ENCODE results near the gene FERMT3.

Gene FERMT3

DNA sequence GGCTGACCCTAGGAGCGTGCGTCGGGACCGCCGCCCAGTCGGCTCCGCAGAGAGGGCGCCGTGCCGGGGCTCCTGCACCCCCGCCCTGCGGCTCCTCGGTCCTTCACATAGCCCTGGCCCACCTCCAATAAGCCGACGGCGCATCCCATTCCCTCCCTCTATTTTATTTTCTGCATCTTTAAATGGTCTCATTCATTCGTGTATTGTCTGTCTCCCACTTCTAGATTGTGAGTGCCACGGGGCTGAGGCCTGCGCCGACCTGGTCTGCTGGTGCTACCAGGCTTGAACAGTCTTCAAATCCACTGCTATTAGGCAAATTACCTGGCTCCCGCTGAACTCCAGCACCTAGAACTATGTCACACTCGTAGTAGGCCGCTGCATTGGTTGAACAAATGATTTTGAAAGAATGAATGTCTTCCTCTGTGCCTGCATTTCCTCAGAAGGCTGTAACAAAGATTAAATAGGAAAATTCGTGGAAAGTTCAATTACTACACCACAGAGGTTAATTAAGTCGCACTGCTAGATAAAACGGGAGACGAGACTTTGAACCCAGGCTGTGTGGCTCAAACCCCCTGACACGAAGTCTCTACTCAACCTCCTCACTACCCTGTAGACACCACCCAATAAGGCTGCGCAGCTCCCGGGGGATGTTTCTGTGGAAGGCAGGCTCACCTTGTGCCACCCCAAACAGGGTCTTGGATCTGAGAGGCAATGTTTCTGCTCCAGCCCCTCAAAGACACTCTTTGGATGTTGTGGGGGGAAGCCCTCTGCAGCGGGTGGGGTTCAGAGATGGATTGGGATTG lies 41.4 kb downstream of the FERMT3 start:
- no peak for DNase-seq (ENCODE audit: low read depth in 2 of 3, low spot score in 1 of 3)

DNA sequence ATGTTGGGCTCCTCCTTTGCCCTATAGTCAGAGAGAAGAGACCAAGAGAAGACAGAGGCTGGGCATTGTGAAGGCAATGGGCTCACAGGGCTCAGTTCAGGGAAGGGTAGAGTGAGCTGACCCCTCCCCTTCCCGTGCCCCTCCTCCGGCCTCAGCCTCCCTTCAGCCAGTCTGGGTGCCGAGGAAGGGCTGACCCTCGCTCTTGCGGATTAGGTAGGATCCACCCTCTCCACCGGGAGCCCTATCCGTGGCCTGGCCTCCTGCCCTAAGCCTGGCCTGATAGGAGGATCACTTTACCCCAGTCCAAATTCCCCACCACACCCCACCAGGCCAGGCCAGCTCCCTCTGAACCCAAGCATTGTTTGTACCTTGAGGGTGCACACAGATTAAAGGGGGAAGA lies 42.1 kb downstream of the FERMT3 start:
- no peak for DNase-seq (ENCODE audit: low read depth in 2 of 3, low spot score in 1 of 3)

DNA sequence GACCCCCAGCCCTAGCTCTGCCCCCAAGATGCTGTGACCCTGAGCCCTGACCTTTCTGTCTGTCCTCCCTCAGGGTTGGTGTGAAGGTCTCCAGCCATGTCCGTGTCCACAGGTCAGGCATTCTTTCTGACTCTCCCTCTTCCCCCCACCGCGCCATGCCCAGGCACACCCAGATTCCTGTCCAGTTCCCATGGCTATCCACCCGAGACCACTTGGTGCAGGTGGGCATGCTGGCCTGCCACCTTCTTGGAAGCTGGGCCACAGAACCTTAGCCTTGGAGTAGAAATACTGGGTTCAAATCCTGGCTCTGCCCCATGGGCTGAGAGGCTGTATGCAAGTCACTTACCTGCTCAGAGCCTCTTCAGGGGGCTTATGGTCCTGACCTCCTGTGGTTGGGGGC lies 42.5 kb downstream of the FERMT3 start:
- no peak for DNase-seq (ENCODE audit: low read depth in 2 of 3, low spot score in 1 of 3)

DNA sequence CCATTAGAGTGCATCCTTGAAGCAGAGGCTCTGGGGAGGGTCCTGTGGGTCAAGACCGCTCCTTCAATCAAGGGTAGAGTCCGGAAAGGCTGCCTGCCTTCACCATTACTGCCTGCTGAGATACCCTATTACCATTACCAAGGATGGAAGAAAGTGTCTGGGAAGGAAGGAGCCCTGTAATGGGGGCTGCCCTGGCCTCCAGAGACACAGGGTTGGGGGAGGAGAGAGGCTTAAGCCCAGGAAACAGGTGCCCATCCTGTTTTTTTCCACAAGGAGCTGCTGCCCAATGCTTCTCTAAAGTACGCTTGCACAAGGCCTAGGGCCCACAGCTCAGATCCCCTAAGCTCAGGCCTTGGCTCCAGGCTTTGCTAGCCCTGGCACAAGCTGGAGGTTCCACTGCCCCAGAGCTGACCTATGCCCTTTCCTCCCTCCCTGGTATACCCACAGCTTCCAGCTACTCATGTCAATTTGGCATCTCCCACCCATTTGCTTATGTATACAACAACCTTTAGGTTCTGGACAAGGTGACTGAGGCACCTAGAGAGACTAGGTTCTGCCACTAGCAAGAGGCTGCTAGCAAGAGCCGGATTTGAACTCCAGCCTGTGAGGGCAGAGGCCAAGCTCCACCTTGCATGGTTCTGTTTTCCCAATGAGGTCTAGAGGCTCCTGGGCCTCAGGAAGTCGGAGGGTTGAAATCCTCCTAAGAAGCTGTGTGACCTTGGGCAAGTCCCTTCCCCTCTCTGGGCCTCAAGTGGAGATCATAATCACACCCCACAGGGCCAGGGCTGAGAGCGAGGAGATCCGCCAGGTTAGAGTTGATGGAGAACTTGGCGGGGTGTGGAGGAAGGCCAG lies 43.3 kb downstream of the FERMT3 start:
- DNase-seq (ENCODE audit: low read depth in 2 of 3, low spot score in 1 of 3): no peak

DNA sequence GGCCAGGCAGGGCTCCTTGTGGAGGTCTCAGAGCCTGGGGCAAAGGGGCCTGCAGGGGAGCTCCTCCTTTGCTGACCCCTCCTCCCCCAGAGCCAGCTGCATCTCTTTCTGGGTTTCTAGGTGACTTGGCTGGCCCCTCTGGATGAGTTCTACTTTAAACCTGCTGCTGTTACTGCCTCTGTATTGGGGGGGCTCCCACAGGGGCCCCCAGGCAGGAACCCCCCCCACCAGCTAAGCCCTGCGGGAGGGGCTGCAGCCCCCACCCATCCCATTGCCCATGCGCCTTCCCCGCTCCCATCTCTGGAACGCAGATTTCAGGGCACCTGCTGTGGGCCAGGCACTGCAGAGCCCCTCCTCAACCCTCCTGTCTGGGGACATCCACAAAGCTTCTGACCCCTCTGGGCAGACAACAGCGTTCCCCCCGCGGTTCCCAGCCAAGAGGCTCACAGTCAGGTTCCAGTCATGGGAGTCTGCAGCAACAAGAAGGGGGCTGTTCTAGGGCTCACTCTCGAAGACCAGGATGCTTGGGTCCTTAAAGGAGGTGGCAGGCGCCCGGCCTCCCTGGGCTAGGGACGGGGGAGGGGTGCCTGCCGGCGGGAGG lies 44.0 kb downstream of the FERMT3 start:
- no peak for DNase-seq (ENCODE audit: low read depth in 2 of 3, low spot score in 1 of 3)

DNA sequence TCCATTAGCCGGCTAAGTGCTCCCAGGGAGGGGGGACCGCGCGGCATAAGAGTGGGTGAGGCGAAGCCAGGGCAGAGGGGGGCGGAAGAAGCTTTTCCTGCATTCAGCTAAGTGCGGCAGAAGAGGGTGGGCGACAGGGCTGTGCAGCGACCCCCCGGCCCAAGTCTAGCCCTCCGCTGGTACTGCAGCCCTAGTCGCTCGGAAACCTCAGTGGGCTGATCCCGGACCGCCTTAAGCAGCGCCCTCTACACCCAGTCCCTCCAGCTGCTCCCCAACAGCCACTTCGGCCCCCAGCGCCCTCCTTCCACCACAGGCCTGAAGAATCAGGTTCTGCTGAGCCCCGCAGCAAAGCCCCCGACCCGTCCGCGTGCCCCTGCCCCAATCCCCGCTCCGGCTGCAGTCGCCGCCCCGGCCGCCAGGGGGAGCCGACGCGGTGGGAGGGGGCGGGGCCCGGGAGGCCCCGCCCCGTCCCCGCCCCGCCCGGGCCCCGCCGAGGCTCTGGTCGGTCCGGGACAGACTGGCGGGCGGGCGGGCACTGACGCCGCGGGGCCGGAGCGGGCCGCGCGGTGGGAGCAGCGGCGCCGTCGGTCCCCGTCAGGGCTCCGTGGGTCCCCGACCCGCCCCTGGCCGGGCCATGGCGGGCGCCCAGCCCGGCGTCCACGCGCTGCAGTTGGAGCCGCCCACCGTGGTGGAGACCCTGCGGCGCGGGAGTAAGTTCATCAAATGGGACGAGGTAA lies 44.7 kb downstream of the FERMT3 start, which contains the start of gene PLCB3:
Gene PLCB3, plus strand, starts transcription at position 515 of the 737 bp plus-strand sequence. Its CDS starts 120 bp downstream, at position 635.
- no peak for DNase-seq (ENCODE audit: low read depth in 2 of 3, low spot score in 1 of 3)

DNA sequence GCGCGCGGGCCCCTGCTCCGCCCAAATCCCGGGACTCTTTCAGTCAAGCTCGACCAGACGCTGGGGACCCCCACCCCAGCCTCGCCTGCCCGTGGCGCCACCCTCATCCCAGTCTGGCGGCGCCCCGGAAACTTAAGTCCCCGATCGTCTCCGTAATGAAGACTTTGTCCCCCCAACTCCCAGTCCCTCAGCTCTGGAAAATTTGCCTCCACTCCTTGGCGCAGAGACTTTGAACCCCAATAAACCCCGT lies 45.2 kb downstream of the FERMT3 start:
- DNase-seq (ENCODE audit: low read depth in 2 of 3, low spot score in 1 of 3): no peak

DNA sequence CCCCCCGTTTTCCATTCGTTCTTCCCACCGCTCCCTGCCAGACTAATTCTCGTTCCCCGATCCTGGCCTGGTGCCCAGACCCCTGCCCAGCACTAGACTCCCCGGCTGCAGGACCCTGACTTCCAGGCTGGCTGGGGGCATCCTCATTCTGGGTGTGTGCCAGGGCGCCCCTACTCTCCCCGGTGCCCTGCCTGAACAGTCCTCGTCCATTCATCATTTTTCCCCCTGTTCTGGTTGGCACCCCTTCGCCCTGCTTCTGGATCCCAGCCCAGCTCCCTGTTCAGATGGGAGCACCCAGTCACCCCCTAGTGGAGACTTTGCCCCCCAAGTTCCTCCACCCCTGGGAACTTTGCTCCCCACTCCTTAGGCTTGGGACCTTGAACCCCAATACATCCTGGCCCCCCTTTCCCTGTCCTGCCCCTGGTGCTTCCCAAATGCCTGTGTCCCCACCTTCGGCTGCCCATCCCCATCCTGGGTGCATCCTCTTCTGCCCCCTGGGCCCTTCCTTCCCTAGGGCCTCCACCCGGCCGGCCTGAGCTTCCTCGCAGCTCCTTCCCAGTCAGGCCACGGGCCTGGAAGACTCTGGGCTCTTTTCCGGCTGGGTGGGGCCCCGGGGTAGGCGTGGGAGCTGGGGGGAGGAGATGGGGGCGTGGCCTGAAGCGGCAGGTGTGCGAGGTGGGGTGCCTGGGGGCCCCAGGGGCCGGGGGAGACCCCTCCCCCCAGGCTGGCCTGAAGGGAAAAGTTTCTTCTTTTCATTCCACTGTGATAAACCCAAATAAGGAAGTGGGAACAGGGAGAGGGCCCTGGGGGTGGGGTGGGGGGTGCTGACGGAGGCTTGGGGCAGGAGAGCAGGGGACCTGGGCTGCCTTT lies 45.7 kb downstream of the FERMT3 start:
- no peak for DNase-seq (ENCODE audit: low read depth in 2 of 3, low spot score in 1 of 3)

DNA sequence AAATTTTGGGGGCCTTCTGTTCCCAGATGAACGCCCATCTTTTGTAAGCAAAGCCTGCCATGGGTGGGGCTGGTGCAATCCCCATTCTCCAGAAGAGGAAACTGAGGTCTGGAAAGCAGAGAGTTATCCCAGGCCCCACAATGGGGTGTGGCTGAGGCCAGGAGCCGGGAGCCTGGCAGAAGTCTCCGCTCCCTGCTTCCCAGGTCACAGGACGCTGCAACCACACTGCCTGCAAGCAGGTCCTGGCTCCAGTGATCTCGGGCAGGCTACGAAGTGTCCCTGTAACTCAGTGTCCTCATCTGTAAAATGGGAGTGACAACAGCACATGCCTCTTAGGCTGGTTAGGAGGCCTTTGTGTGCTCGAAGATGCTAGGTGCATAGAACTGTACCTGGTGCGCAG lies 46.5 kb downstream of the FERMT3 start:
- no peak for DNase-seq (ENCODE audit: low read depth in 2 of 3, low spot score in 1 of 3)

DNA sequence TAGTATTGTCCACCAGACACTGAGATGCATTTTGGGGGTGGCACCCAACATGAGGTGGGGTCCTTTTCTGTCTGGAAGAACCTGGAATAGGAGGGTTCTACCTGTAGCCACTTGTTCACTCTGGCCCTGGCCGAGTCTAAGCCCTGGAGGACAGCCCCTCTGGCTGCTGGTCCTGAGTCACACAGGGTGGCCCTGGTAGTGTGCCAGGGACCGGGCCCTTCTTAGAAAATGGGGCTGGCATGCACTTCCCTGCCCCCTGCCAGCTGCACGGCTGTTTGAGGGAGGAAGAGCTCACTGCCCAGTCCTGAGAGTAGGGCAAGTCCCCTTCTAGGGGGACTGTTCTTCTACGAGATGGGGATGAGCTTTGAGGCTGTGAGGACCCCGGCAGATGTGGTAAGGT lies 47.0 kb downstream of the FERMT3 start:
- DNase-seq (ENCODE audit: low read depth in 2 of 3, low spot score in 1 of 3): no peak

DNA sequence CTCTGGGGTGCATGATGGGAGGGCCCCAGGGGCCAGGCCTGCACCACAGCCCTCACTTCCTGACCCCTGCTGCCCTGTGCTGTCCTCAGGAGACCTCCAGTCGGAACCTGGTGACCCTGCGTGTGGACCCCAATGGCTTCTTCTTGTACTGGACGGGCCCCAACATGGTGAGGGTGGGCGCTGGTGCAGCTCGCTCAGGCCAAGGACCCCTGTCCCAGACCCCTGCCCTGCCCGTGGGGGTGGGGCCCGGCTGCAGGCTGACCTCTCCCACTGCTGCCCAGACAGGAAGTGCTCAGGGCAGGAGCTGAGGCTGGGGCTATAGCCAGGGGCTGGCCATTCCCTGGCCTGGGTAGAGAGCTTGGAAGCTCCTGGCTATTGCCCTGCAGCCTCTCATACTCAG lies 47.8 kb downstream of the FERMT3 start:
- DNase-seq (ENCODE audit: low read depth in 2 of 3, low spot score in 1 of 3): no peak

DNA sequence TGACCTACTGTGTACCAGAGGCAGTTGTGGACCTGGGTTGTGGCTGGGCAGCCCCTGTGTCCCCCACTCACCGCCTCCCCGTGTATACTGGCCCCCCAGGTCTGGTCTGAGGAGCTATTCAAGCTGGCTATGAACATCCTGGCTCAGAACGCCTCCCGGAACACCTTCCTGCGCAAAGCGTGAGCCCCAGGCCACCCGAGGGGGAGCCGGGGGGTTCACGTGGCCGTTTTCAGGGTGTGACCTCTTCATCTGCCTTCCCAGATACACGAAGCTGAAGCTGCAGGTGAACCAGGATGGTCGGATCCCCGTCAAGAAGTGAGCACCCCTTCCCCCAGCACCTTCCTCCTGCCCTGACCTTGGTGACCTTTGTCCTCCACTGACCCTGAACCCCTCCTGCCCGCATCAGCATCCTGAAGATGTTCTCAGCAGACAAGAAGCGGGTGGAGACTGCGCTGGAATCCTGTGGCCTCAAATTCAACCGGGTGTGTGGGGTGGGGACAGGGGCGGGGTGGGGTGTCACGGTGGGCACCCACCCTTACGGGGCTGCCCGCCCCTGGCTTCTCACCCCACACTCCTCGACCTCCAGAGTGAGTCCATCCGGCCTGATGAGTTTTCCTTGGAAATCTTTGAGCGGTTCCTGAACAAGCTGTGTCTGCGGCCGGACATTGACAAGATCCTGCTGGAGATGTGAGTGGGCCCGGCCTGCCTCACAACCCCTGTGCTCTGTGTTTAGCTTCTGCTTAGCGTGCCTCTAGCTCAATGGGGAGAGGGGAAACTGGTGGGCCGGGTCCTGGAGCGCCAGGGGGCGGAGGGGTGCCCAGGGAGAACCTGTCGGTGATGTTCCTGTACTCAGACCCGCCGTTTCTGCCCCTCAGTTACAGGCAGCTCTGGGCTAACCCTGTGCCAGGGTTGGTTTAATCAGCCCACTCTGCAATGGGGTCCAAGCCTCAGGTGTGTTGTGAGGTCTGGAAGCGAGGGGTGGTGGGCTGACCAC lies 48.9 kb downstream of the FERMT3 start:
- no peak for DNase-seq (ENCODE audit: low read depth in 2 of 3, low spot score in 1 of 3)

DNA sequence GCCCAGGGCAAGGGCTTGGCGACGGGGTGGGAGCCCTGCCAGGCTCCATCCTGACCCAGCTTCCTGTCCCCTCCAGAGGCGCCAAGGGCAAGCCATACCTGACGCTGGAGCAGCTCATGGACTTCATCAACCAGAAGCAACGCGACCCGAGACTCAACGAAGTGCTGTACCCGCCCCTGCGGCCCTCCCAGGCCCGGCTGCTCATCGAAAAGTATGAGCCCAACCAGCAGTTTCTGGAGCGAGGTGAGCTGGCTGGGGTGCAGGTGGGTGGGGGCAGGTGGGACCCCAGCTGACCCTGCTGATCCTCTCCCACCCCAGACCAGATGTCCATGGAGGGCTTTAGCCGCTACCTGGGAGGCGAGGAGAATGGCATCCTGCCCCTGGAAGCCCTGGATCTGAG lies 49.8 kb downstream of the FERMT3 start:
- no peak for DNase-seq (ENCODE audit: low read depth in 2 of 3, low spot score in 1 of 3)

DNA sequence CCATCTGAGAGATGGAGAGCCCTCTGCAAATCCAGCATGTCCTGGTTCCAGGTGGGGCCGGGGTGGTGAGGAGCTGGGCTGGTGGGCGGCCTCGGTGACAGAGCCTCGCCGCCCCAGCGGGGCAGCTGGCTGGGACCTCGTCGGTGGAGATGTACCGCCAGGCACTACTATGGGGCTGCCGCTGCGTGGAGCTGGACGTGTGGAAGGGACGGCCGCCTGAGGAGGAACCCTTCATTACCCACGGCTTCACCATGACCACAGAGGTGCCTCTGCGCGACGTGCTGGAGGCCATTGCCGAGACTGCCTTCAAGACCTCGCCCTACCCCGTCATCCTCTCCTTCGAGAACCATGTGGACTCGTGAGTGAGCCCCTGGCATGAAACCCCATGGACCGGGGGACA lies 51.8 kb downstream of the FERMT3 start:
- DNase-seq (ENCODE audit: low read depth in 2 of 3, low spot score in 1 of 3): no peak

DNA sequence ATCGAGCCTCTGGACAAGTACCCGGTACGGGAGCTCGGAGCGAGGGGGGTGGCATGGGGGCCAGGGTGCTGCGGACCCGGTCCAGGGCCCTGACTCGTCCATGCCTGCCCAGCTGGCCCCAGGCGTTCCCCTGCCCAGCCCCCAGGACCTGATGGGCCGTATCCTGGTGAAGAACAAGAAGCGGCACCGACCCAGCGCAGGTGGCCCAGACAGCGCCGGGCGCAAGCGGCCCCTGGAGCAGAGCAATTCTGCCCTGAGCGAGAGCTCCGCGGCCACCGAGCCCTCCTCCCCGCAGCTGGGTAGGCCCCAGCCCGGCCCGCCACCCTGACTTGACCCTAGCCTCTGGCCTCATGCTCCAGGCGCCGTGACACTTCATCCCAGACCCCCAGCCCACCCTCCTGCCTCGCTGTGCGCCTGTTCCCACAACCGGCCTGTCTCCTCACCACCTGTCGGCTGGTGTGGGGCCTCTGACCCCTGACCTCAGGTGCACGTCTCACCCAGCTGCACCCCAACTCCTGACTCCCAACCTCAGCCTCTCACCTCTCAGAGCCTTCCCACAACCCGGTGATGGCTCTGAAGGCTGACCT lies 52.5 kb downstream of the FERMT3 start:
- DNase-seq (ENCODE audit: low read depth in 2 of 3, low spot score in 1 of 3): no peak

DNA sequence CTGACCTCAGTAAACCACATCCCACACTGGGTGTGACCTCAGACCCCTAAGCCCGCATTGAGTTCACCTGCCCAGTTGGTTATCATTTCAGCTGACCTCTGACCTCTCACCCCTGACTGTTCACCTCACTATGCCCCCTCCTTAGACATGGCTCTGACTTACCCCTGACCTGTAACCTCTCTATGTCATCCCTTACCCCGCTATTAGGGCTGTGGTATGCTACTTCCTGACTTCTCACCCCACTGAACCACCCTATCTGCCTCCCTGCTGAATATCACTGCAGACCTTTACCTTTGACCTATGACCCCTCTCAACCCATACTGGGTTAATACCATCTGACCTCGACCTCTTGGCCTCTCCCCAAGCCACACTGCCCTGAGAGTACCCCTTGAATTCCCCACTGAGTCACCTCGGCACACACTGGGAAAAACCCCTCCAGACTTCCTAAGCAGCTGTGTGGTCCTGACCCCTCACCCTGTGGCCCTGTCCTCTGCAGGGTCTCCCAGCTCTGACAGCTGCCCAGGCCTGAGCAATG lies 53.1 kb downstream of the FERMT3 start:
- DNase-seq (ENCODE audit: low read depth in 2 of 3, low spot score in 1 of 3): no peak

DNA sequence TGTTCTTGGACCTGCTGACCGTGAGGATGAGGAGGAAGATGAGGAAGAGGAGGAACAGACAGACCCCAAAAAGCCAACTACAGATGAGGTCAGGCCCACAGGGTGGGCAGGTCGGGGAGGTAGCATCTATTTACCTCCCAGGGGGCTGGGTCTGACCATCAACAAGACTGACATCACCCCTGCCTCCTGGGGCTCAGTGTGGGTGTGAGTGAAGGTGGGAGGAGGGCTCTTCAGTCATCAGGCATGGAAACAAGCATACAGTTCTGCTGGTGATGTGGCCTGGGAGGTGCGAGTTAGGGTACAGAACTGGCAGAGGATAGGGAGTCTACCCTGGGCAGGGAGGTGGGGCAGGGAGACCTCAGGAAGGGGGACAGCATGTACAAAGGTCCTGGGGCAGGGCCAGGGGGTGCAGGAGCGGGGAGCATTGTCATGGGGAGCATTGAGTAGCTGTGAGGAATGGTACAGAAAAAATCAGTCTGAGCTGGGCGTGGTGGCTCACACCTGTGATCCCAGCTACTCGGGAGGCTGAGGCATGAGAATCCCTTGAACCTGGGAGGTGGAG lies 53.7 kb downstream of the FERMT3 start:
- DNase-seq (ENCODE audit: low read depth in 2 of 3, low spot score in 1 of 3): no peak

DNA sequence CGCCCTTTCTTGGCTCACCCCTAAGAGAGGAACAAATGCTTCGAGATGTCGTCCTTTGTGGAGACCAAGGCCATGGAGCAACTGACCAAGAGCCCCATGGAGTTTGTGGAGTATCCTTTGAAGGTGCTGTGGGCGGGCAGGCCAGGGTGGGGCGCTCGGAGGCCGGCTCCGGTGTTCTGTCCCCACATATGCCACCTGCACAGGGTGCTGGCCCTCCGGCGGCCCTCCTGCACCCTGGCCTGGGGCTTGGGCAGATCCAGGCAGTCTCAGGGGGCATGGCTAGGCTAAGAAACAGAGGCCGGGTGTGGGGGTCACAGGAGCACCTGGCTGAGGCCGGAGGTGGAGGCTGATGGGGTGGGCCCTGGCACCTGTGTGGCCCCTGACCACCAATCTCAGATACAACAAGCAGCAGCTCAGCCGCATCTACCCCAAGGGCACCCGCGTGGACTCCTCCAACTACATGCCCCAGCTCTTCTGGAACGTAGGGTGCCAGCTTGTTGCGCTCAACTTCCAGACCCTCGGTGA lies 55.1 kb downstream of the FERMT3 start:
- no peak for DNase-seq (ENCODE audit: low read depth in 2 of 3, low spot score in 1 of 3)

Measured in stimulated activated CD4-positive, alpha-beta T cell treated with anti-CD3 and anti-CD28 coated beads, Interleukin-12 subunit alpha, Interleukin-12 subunit beta, amount 100 ng/mL, for 48 hours (primary cell).